CD4-positive, alpha-beta T cell (primary cell): ENCODE results near the gene GHRHR. TPM values are rescaled to one million over a fixed set of nuclear protein-coding genes. Genes with fewer than 3 reads are reported as not detected.

ENCODE experiments used
- ATAC-seq: fragments of 200-7000 bp; cut with Tn5 transposase; one replicate; pipeline ENCODE4 v1.10.0; 2022; ENCODE audit warnings: mild to moderate bottlenecking; ENCODE audit not compliant: poor library complexity
- CTCF ChIA-PET: fragments of 350-600 bp; sonication (Branson Sonifier 250); formaldehyde crosslinking; loops from one replicate; lab custom pipeline; 2021; ENCODE audit warnings: antibody characterized with exemption, inconsistent platforms; lab: Charles Lee
- POLR2A ChIA-PET: fragments of 350-600 bp; sonication (Branson Sonifier 250); formaldehyde crosslinking; loops from one replicate; lab custom pipeline; 2021; ENCODE audit warnings: antibody characterized with exemption, inconsistent platforms; lab: Charles Lee
- DNase-seq, 14 experiments: peaks; one replicate each; pipeline ENCODE4 v3.0.0-alpha.2; 2013 to 2020; ENCODE audit warnings: mixed read lengths in 2 of 14
- H3K27ac ChIP-seq, 2 donors: one replicate each; pipeline versions ENCODE4 v1.5.1 to v1.7.0; 2013; ENCODE audit warnings: low read length in 2 of 2, low read depth in 1 of 2, mild to moderate bottlenecking in 1 of 2
- H3K27me3 ChIP-seq, 2 experiments: 1 replicate in 1 of 2; 2 replicates in 1 of 2; pipeline versions ENCODE4 v1.6.1 to v1.7.0; 2013; ENCODE audit warnings: low read length in 2 of 2, control low read depth in 1 of 2, mild to moderate bottlenecking in 1 of 2, moderate library complexity in 1 of 2; ENCODE audit not compliant: insufficient read depth in 2 of 2, control insufficient read depth in 1 of 2
- H3K36me3 ChIP-seq: one replicate; pipeline ENCODE4 v1.6.1; 2013; ENCODE audit warnings: low read length, control low read depth; ENCODE audit not compliant: insufficient read depth
- H3K4me1 ChIP-seq: one replicate; pipeline ENCODE4 v1.6.1; 2013; ENCODE audit warnings: low read length, control low read depth; ENCODE audit not compliant: insufficient read depth
- H3K4me3 ChIP-seq: one replicate; pipeline ENCODE4 v1.5.1; 2013; ENCODE audit warnings: mild to moderate bottlenecking, low read length, moderate library complexity
- H3K9me3 ChIP-seq, 2 experiments: 1 replicate in 1 of 2; 2 replicates in 1 of 2; pipeline versions ENCODE4 v1.6.1 to v1.7.0; 2013; ENCODE audit warnings: low read length in 2 of 2, mild to moderate bottlenecking in 2 of 2, control low read depth in 1 of 2, moderate library complexity in 1 of 2; ENCODE audit not compliant: control insufficient read depth in 1 of 2, insufficient read depth in 1 of 2
- H3K27ac Mint-ChIP-seq: one replicate; pipeline ENCODE4 v1.8.0; 2020; ENCODE audit warnings: mixed read lengths
- H3K27me3 Mint-ChIP-seq: one replicate; pipeline ENCODE4 v1.8.0; 2021; ENCODE audit warnings: mixed read lengths
- H3K36me3 Mint-ChIP-seq: one replicate; pipeline ENCODE4 v1.8.0; 2021; ENCODE audit warnings: low read depth, mixed read lengths
- H3K4me1 Mint-ChIP-seq: one replicate; pipeline ENCODE4 v1.8.0; 2021; ENCODE audit warnings: low read depth, mixed read lengths
- H3K4me3 Mint-ChIP-seq: one replicate; pipeline ENCODE4 v1.8.0; 2020; ENCODE audit warnings: mild to moderate bottlenecking, mixed read lengths
- H3K9me3 Mint-ChIP-seq: one replicate; pipeline ENCODE4 v1.8.0; 2020; ENCODE audit warnings: mixed read lengths
- CTCF ChIP-seq: fragments of 200-600 bp; IDR thresholded peaks from one replicate; pipeline ENCODE4 v1.8.0; 2022; ENCODE audit warnings: antibody characterized with exemption, mild to moderate bottlenecking
- intact Hi-C, 2 experiments: fragments of 100-400 bp; cut with DNase I in 1 of 2; cut with micrococcal nuclease in 1 of 2; formaldehyde crosslinking; loops; one replicate each; pipeline versions ENCODE4 v1.15.1 to v1.9.0; 2023 to 2025; cut with DNase I, micrococcal nuclease
- total RNA-seq, 174 experiments: library from RNA in 2 of 174; stranded (reverse) in 2 of 174; gene quantifications; one replicate each; pipeline ENCODE4 v1.2.3 and lab custom pipeline; 2021 to 2026

The GHRHR gene
- total RNA-seq, 2 experiments from 2014 or later = not detected

- Mint-ChIP-seq H3K27me3 (peaks cover 27% of the 10 kb centered on the region), H3K9me3 (no peaks in the 10 kb centered on the region), H3K36me3 (no peaks in the 10 kb centered on the region), H3K27ac (no peak overlapping the region), H3K4me3 (no peak overlapping the region), H3K4me1 (no peaks in the 10 kb centered on the region)
- ATAC-seq (no peak), DNase-seq (no peak)
- H3K36me3 ChIP-seq = no peaks in the 10 kb centered on the region
- no peak for TF ChIP-seq CTCF
- no peak overlapping the region for H3K4me3 ChIP-seq
- intact Hi-C loops = no loop called here
- H3K27ac ChIP-seq = no peak overlapping the region
- no peaks in the 10 kb centered on the region for H3K9me3 ChIP-seq
- POLR2A ChIA-PET = no interaction called here
- peaks cover 4 to 5% of the 10 kb centered on the region in 2 experiments for H3K27me3 ChIP-seq
- peaks cover 3% of the 10 kb centered on the region for H3K4me1 ChIP-seq
- CTCF ChIA-PET = interaction anchor here (1.3 kb wide), 1 partner anchor 10 kb away, joined by 4 read pairs; no protein-coding TSS in a partner anchor
These were observed 10.2 kb downstream of the GHRHR start for GRCh38 chr7:30973791-30974604.

- TF ChIP-seq CTCF = peak; percentile 16
- H3K4me1 ChIP-seq = peaks cover 3% of the 10 kb centered on the region
- no peak overlapping the region for H3K4me3 ChIP-seq
- H3K9me3 Mint-ChIP-seq = no peaks in the 10 kb centered on the region
- POLR2A ChIA-PET = no interaction called here
- no peak overlapping the region for H3K27ac Mint-ChIP-seq
- no peaks in the 10 kb centered on the region for H3K36me3 Mint-ChIP-seq
- DNase-seq (peak in 3 of 14 experiments; percentile 16 to 53 (median 51)), ATAC-seq (no peak)
- no peak overlapping the region for H3K4me3 Mint-ChIP-seq
- no peak overlapping the region for H3K27ac ChIP-seq
- no peaks in the 10 kb centered on the region for H3K4me1 Mint-ChIP-seq
- CTCF ChIA-PET = no interaction called here
- peaks cover 4 to 10% of the 10 kb centered on the region in 2 experiments for H3K27me3 ChIP-seq
- peaks cover 32% of the 10 kb centered on the region for H3K27me3 Mint-ChIP-seq
- H3K36me3 ChIP-seq = no peaks in the 10 kb centered on the region
- intact Hi-C loops = no loop called here
- no peaks in the 10 kb centered on the region for H3K9me3 ChIP-seq
These were observed 11.0 kb downstream of the GHRHR start for GRCh38 chr7:30974605-30975255.

GRCh38 chr7:30975256-30975899 is 11.6 kb downstream of the GHRHR start:
- POLR2A ChIA-PET = no interaction called here
- H3K4me3 ChIP-seq = no peak overlapping the region
- ATAC-seq (no peak), DNase-seq (no peak)
- TF ChIP-seq CTCF = no peak
- intact Hi-C loops = no loop called here
- H3K4me3 Mint-ChIP-seq = no peak overlapping the region
- peaks cover 3% of the 10 kb centered on the region for H3K4me1 ChIP-seq
- no peak overlapping the region for H3K27ac ChIP-seq
- no peaks in the 10 kb centered on the region for H3K4me1 Mint-ChIP-seq
- no peaks in the 10 kb centered on the region for H3K36me3 Mint-ChIP-seq
- H3K27me3 ChIP-seq = peaks cover 4 to 10% of the 10 kb centered on the region in 2 experiments
- no peaks in the 10 kb centered on the region for H3K9me3 Mint-ChIP-seq
- H3K27ac Mint-ChIP-seq = no peak overlapping the region
- no peaks in the 10 kb centered on the region for H3K36me3 ChIP-seq
- CTCF ChIA-PET = no interaction called here
- H3K9me3 ChIP-seq = no peaks in the 10 kb centered on the region
- peaks cover 36% of the 10 kb centered on the region for H3K27me3 Mint-ChIP-seq
